HepG2 (cell line): ENCODE data around the gene NR2F1-AS1. TPM values are rescaled to one million over a fixed set of nuclear protein-coding genes. Genes with fewer than 3 reads are reported as not detected.

Source experiments
- ATAC-seq: fragments of 200-7000 bp; cut with Tn5 transposase; 3 replicates; pipeline ENCODE4 v1.9.1; 2020; ENCODE audit warnings: mild to moderate bottlenecking, moderate library complexity
- BruUV-seq: library from RNA; stranded (reverse); fragments of 400-500 nt; replicated peaks from 2 replicates; lab custom pipeline; 2021; lab: Mats Ljungman, UMichigan
- CTCF ChIA-PET: fragments of 300-600 bp; formaldehyde crosslinking; extraction: SDS; loops from one replicate; lab custom pipeline; 2021; ENCODE audit warnings: low total read pairs, inconsistent platforms, low intra/inter-chr PET ratio; lab: Yijun Ruan, JAX
- POLR2A ChIA-PET: fragments of 350-600 bp; sonication (Branson Sonifier 250); formaldehyde crosslinking; loops from one replicate; lab custom pipeline; 2020; ENCODE audit warnings: antibody characterized with exemption, inconsistent platforms; lab: Yijun Ruan, JAX
- DNase-seq: peaks from one replicate; pipeline ENCODE4 v3.0.0-alpha.2; 2015; ENCODE audit warnings: low spot score
- FAIRE-seq: peaks from 3 replicates; lab custom pipeline; 2011; peaks lifted over from hg19 to GRCh38; lab: Jason Lieb, UNC
- H2AFZ ChIP-seq: one replicate; pipeline ENCODE4 v1.6.1; 2011; ENCODE audit warnings: low read length, inconsistent platforms
- H3K27ac ChIP-seq: fragments of 300-600 bp; 3 replicates; pipeline ENCODE4 v1.8.0; 2011; ENCODE audit warnings: mixed run types, mild to moderate bottlenecking, mixed read lengths, low read length, inconsistent platforms; ENCODE audit not compliant: insufficient read depth; ENCODE audit errors: extremely low read length
- H3K27me3 ChIP-seq, 2 experiments: fragments of 200-600 bp in 1 of 2; 2 replicates in 1 of 2; 3 replicates in 1 of 2; pipeline versions ENCODE4 v1.6.0 to v1.8.0; 2011; ENCODE audit warnings: low read length in 2 of 2, mild to moderate bottlenecking in 2 of 2, moderate library complexity in 2 of 2, inconsistent platforms in 1 of 2; ENCODE audit not compliant: insufficient read depth in 2 of 2, control insufficient read depth in 1 of 2
- H3K36me3 ChIP-seq, 2 experiments: fragments of 200-600 bp in 1 of 2; replicated peaks in 1 of 2; 2 replicates in 1 of 2; 3 replicates in 1 of 2; pipeline versions ENCODE4 v1.5.1 to v1.8.0; 2011; ENCODE audit warnings: low read length in 2 of 2, inconsistent platforms in 1 of 2; ENCODE audit not compliant: insufficient read depth in 2 of 2, control insufficient read depth in 1 of 2
- H3K4me1 ChIP-seq: 2 replicates; pipeline ENCODE4 v1.5.1; 2012; ENCODE audit warnings: low read length, inconsistent platforms; ENCODE audit not compliant: insufficient read depth
- H3K4me2 ChIP-seq: 2 replicates; pipeline ENCODE4 v1.6.0; 2011; ENCODE audit warnings: low read depth, low read length, inconsistent platforms
- H3K4me3 ChIP-seq, 3 experiments: fragments of 200-600 bp in 1 of 3; sonication (generic), shearing (Covaris generic) in 1 of 3; replicated peaks in 1 of 3; 2 replicates each; pipeline ENCODE4 v1.5.1; 2011 to 2016; ENCODE audit warnings: low read length in 3 of 3, inconsistent platforms in 2 of 3, low read depth in 2 of 3, mild to moderate bottlenecking in 2 of 3, control low read depth in 1 of 3, mixed read lengths in 1 of 3; ENCODE audit not compliant: insufficient read depth in 1 of 3
- H3K79me2 ChIP-seq: one replicate; pipeline ENCODE4 v1.6.1; 2011; ENCODE audit warnings: low read length, inconsistent platforms; ENCODE audit not compliant: insufficient read depth
- H3K9ac ChIP-seq: 2 replicates; pipeline ENCODE4 v1.6.0; 2011; ENCODE audit warnings: mild to moderate bottlenecking, low read depth, low read length, inconsistent platforms; ENCODE audit not compliant: insufficient read depth
- H3K9me3 ChIP-seq: 2 replicates; pipeline ENCODE4 v1.5.1; 2012; ENCODE audit warnings: mild to moderate bottlenecking, low read length
- H4K20me1 ChIP-seq: 2 replicates; pipeline ENCODE4 v1.6.0; 2011; ENCODE audit warnings: inconsistent platforms, mild to moderate bottlenecking, low read length, moderate library complexity; ENCODE audit not compliant: insufficient read depth
- ARID5B ChIP-seq: IDR thresholded peaks from 2 replicates; pipeline ENCODE4 v1.4.0; 2020; ENCODE audit warnings: mild to moderate bottlenecking, missing genetic modification reagents
- ETS1 ChIP-seq: sonication (generic); formaldehyde crosslinking; IDR thresholded peaks from 2 replicates; pipeline ENCODE4 v1.4.0; 2020; ENCODE audit warnings: missing genetic modification reagents
- HNF4G ChIP-seq, 2 experiments: sonication (generic) in 1 of 2; formaldehyde crosslinking in 1 of 2; IDR thresholded peaks; 2 replicates each; pipeline versions ENCODE4 v1.4.0 to v1.6.1; 2011 to 2020; ENCODE audit warnings: borderline replicate concordance in 2 of 2, low read depth in 2 of 2, mild to moderate bottlenecking in 2 of 2, low read length in 1 of 2, missing genetic modification reagents in 1 of 2, moderate library complexity in 1 of 2
- ISX ChIP-seq: sonication (generic); formaldehyde crosslinking; conservative IDR thresholded peaks from 2 replicates; pipeline ENCODE4 v1.5.0; 2020; ENCODE audit warnings: missing genetic modification reagents
- JUND ChIP-seq: sonication (generic); formaldehyde crosslinking; IDR thresholded peaks from 2 replicates; pipeline ENCODE4 v1.8.0; 2022; ENCODE audit warnings: mild to moderate bottlenecking, missing genetic modification reagents
- KLF15 ChIP-seq: sonication (generic); formaldehyde crosslinking; IDR thresholded peaks from 2 replicates; pipeline ENCODE4 v1.8.1; 2023; ENCODE audit warnings: borderline replicate concordance, mild to moderate bottlenecking, inconsistent platforms, missing genetic modification reagents, mixed read lengths
- MBD4 ChIP-seq: IDR thresholded peaks from 2 replicates; pipeline ENCODE4 v1.6.1; 2012; ENCODE audit warnings: low read length, inconsistent platforms, borderline replicate concordance
- MZF1 ChIP-seq: sonication (generic); formaldehyde crosslinking; IDR thresholded peaks from 2 replicates; pipeline ENCODE4 v1.8.1; 2023; ENCODE audit warnings: mild to moderate bottlenecking, missing genetic modification reagents, borderline replicate concordance
- NBN ChIP-seq: fragments of 450-650 bp; conservative IDR thresholded peaks from 2 replicates; pipeline ENCODE4 v1.6.1; 2017
- NFATC3 ChIP-seq: sonication (generic); formaldehyde crosslinking; IDR thresholded peaks from 2 replicates; pipeline ENCODE4 v1.5.1; 2020; ENCODE audit warnings: mild to moderate bottlenecking, missing genetic modification reagents
- SETDB1 ChIP-seq: sonication (generic); formaldehyde crosslinking; IDR thresholded peaks from 2 replicates; pipeline ENCODE4 v1.5.1; 2020; ENCODE audit warnings: missing genetic modification reagents, mild to moderate bottlenecking, borderline replicate concordance
- TGIF2 ChIP-seq: IDR thresholded peaks from 2 replicates; pipeline ENCODE4 v1.6.1; 2016; ENCODE audit warnings: control low read depth, missing compliant biosample characterization
- ZNF10 ChIP-seq: sonication (generic); formaldehyde crosslinking; IDR thresholded peaks from 2 replicates; pipeline ENCODE4 v1.4.0; 2020; ENCODE audit warnings: mild to moderate bottlenecking, low read depth, missing genetic modification reagents, borderline replicate concordance
- ZNF143 ChIP-seq: sonication (generic); formaldehyde crosslinking; IDR thresholded peaks from 2 replicates; pipeline ENCODE4 v1.4.0; 2020; ENCODE audit warnings: missing genetic modification reagents
- ZNF589 ChIP-seq: sonication (generic); formaldehyde crosslinking; conservative IDR thresholded peaks from 2 replicates; pipeline ENCODE4 v1.8.0; 2022; ENCODE audit warnings: mild to moderate bottlenecking, moderate library complexity, missing genetic modification reagents
- ZSCAN30 ChIP-seq: sonication (generic); formaldehyde crosslinking; IDR thresholded peaks from 2 replicates; pipeline ENCODE4 v1.5.0; 2020; ENCODE audit warnings: mild to moderate bottlenecking, missing genetic modification reagents
- ZSCAN9 ChIP-seq: IDR thresholded peaks from 2 replicates; pipeline ENCODE4 v1.6.1; 2016; ENCODE audit warnings: borderline replicate concordance
- in situ Hi-C: cut with HindIII; loops from 2 replicates; pipeline ENCODE4 v1.10.0; 2017; ENCODE audit warnings: low pct_unique_long_range_greater_than_20kb; ENCODE audit not compliant: extremely low pct_ligation_motif_present
- intact Hi-C: fragments of 100-400 bp; cut with micrococcal nuclease; formaldehyde crosslinking; loops from one replicate; pipeline ENCODE4 v1.10.0; 2022; ENCODE audit not compliant: unreplicated experiment
- polyA plus RNA-seq, 8 experiments: library from polyadenylated mRNA; depleted of rRNA in 3 of 8; stranded (reverse) in 7 of 8; unstranded in 1 of 8; fragments of >200 nt; fragmentation: Illumina TruSeq in 4 of 8; extraction: Trizol in 4 of 8; gene quantifications; 2 replicates each; pipeline versions ENCODE4 v1.2.1 to v1.2.3, GENCODE V29; 2011 to 2016; ENCODE audit warnings: low read depth in 4 of 8, missing spikeins in 1 of 8, mixed read lengths in 1 of 8; ENCODE audit not compliant: insufficient read depth in 1 of 8
- total RNA-seq, 5 experiments: library from RNA; depleted of rRNA; stranded (reverse); fragments of >200 nt; fragmentation: Illumina TruSeq; extraction: Trizol; gene quantifications; 2 replicates each; pipeline ENCODE4 v1.2.3, GENCODE V29; 2016; ENCODE audit warnings: low read depth in 1 of 5

The NR2F1-AS1 gene
- total and polyA plus RNA-seq, 2 of the 13 experiments (the other 11 are each of a cell fraction or from before 2014, with no cell fraction given): 2.8 TPM

- no peak for TF ChIP-seq ISX (CRISPR knock-in tag)
These were observed 26.6 kb upstream of the NR2F1-AS1 start (continued) for GRCh38 chr5:93607367-93608258.

DNA sequence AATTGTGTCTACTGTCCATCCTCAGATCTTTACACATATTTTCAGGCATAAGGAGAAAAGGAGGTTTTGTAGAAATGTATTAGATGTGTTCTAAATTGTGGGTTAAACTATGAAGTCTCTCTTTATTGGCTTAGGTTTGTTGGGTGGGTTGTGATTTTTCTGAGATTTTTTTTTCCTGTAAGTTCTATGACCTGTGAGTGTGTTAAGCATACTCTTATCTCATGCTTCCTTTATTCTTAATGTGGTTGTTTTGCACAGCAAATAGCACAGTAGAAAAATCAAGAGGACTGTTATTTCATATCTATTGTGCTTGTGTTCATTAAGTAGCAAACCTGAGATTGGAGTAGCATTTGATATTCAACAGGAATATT is 25.3 kb upstream of the NR2F1-AS1 start:
- no peak overlapping the region for H2AFZ ChIP-seq
- no peak overlapping the region for H3K4me2 ChIP-seq
- CTCF ChIA-PET: no interaction called here
- in situ Hi-C loops (no loop called here), intact Hi-C loops (no loop called here)
- H3K4me1 ChIP-seq: peaks cover 11% of the 10 kb centered on the region
- POLR2A ChIA-PET: no interaction called here
- BruUV-seq: no TSS peak
- H4K20me1 ChIP-seq: no peaks in the 10 kb centered on the region
- no peak for ATAC-seq
- TF ChIP-seq SETDB1: no peak
- no peak for TF ChIP-seq ZSCAN30 (CRISPR knock-in tag)
- no peak for TF ChIP-seq ZNF589
- TF ChIP-seq MZF1 (CRISPR knock-in tag): no peak
- no peak for TF ChIP-seq NBN
- no peak for TF ChIP-seq KLF15
- TF ChIP-seq ETS1 (CRISPR knock-in tag): no peak
- no peak for TF ChIP-seq ZSCAN9 (CRISPR knock-in tag)
- no peak for TF ChIP-seq ZNF10 (CRISPR knock-in tag)
- TF ChIP-seq MBD4: no peak
- no peak for TF ChIP-seq JUND (CRISPR knock-in tag)
- no peak for TF ChIP-seq ARID5B (CRISPR knock-in tag)
- TF ChIP-seq TGIF2 (CRISPR knock-in tag): no peak
- no peak for TF ChIP-seq NFATC3 (CRISPR knock-in tag)
- no peak for TF ChIP-seq HNF4G (IDR thresholded peaks at IDR 0.05; ENCODE audit: borderline replicate concordance, low read depth, low read length)
- no peak for TF ChIP-seq HNF4G (CRISPR knock-in tag; IDR thresholded peaks at IDR 0.05; ENCODE audit: borderline replicate concordance, low read depth)
- TF ChIP-seq ZNF143 (CRISPR knock-in tag): no peak
- peaks cover 2 to 71% of the 10 kb centered on the region in 2 experiments; a peak in 4 of 5 replicates for H3K27me3 ChIP-seq
- no peak overlapping the region for H3K4me3 ChIP-seq
- FAIRE-seq: no peak
- no peaks in the 10 kb centered on the region for H3K36me3 ChIP-seq
- no peaks in the 10 kb centered on the region for H3K9me3 ChIP-seq
- H3K79me2 ChIP-seq: no peaks in the 10 kb centered on the region
- no peak overlapping the region for H3K27ac ChIP-seq
- no peak for DNase-seq
- no peak overlapping the region for H3K9ac ChIP-seq
